Fibroblast of pulmonary artery (primary cell): ENCODE results near the gene PHF10.

ENCODE experiments used
- DNase-seq: peaks from one replicate; pipeline ENCODE4 v3.0.0-alpha.2; 2010; ENCODE audit warnings: low read depth
- H3K4me3 ChIP-seq: replicated peaks from 2 replicates; pipeline ENCODE4 v1.5.1; 2011; ENCODE audit warnings: low read depth, mild to moderate bottlenecking, control low read depth, low read length, moderate library complexity
- CTCF ChIP-seq: IDR thresholded peaks from 2 replicates; pipeline ENCODE4 v1.5.1; 2011; ENCODE audit warnings: mild to moderate bottlenecking, control low read depth, low read length, inconsistent platforms; ENCODE audit errors: missing control alignments

PHF10 gene

DNA sequence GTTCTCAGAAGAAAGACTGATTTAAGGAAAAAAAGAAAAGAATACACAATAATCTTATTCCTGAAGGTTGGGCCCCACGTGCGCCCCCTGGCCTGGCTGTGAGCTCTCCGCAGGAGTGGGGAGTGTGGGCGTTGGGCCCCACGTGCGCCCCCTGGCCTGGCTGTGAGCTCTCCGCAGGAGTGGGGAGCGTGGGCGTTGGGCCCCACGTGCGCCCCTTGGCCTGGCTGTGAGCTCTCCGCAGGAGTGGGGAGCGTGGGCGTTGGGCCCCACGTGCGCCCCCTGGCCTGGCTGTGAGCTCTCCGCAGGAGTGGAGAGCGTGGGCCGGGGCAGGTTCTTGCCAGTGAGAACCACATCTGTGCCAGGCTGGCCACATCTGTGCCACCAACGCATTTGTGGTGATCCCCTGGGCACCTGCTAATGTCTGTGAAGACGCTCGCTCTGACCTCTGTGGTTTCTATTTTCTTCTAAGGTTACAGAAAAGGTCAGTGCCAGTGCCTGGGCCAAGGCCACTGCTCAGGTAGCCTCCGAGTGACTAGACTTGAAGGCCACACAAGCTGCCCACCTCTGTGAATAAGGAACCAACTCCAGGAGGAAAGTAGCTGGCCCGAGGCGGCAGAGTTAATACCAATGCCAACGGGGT lies 63.4 kb downstream of the PHF10 start:
- no peak for DNase-seq
- no peak overlapping the region for H3K4me3 ChIP-seq
- TF ChIP-seq CTCF: no peak

DNA sequence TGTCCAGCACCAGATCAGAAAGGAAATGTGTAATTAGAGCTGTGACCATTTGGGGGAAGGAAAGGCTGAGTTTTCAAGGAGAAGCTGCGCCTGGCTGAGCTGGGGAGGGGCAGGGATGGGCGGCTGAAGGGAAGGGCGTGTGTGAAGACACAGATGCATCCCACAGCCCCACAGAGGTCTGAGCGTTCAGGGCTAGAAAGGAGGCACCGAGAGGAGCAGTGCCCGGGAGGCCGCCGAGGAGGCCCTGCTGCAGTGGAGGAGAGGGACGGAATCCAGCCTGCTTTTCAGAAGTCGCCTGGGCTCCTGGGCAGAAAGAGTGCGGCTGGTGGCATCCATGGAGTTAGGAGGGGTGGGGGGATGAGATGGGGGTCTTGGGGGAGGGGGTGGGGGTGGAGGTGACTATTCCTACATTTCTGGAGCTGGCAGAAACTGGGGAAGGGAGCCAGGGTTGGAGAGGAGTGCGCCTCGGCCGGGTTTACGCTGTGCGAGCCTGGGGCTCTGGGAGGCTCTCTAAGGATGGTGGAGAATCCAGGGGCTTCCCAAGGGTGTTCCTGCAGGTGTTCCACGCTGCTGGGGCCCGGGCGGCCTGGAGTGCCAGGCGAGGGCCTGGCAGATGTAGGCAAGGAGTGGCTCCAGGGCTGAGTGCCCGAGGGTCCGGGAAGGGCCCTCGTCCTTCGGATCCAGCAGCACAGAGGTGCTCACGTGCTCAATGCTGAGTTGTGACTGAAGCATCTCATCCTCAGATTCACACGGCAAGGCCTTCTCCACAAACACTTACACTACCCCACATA lies 64.3 kb downstream of the PHF10 start:
- no peak for DNase-seq
- TF ChIP-seq CTCF: no peak

GRCh38 chr6:169657284-169657610 lies 67.1 kb downstream of the PHF10 start:
- DNase-seq: no peak
- H3K4me3 ChIP-seq: no peak overlapping the region
- TF ChIP-seq CTCF: no peak

More for the DNA sequence above, 64.3 kb downstream of the PHF10 start:
- H3K4me3 ChIP-seq: no peak overlapping the region

GRCh38 chr6:169656546-169657283 lies 67.6 kb downstream of the PHF10 start:
- DNase-seq: no peak
- H3K4me3 ChIP-seq: no peak overlapping the region
- no peak for TF ChIP-seq CTCF

- DNase-seq: peak; percentile 76
- TF ChIP-seq CTCF: peak; percentile 40
- H3K4me3 ChIP-seq: peak overlapping the region; percentile 65
These were observed 69.5 kb downstream of the PHF10 start for GRCh38 chr6:169654598-169655391.
